ENCODE measurements around the gene PTPDC1. TPM values are rescaled to one million over a fixed set of nuclear protein-coding genes. Genes with fewer than 3 reads are reported as not detected.

The PTPDC1 gene
- total RNA-seq, 1 donor, result 7.8 TPM

DNA sequence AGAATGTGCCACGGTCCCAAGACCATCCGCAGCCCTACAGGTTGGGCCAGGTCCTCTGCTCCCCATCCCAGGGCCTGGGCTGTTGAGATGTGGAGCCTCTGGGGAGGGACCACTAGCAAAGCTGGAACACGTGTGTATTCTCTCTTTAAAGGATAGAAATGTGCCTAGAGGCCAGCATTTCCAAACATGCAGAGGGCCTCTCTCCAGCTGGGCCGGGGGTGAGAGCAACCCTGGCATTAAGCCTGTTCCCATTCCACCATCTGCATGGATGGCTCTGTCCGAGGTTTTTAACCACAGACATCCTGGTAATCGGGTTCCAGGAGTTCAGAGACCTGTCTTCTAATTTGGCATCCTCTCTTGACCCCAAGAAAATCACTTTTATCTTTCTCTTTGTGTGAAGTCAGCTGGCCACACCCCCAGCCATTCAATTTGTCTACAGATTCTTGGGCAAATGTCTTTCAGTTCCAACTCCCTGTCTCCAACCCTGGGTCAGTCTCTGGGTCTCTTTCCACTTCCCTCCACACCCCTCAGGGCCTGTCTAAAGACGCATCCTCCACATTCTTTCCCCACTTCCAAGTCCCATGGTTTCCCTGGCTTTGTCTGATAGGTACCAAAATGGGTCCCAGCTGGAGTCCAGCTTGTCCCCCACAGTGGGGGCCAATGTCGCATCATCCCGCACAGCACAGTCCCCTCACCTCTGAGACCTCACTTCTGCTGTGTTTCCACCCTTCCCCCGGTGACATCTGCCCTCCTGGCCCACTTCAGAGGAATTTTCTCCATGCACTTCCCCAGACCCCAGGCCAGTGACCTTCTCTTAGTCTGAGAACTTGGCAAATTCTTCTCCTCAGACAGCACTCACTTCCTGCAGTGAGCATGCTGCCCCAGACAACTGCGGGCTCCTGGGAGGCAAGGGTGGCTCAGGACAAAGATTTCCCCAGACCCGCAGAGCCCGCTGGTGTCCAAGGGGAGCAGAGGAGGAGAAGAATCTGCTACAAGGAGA lies 56.8 kb downstream of the PTPDC1 start:
- peak; percentile 66 for DNase-seq (ENCODE audit: low read depth)
- TF ChIP-seq, protein P1, sequence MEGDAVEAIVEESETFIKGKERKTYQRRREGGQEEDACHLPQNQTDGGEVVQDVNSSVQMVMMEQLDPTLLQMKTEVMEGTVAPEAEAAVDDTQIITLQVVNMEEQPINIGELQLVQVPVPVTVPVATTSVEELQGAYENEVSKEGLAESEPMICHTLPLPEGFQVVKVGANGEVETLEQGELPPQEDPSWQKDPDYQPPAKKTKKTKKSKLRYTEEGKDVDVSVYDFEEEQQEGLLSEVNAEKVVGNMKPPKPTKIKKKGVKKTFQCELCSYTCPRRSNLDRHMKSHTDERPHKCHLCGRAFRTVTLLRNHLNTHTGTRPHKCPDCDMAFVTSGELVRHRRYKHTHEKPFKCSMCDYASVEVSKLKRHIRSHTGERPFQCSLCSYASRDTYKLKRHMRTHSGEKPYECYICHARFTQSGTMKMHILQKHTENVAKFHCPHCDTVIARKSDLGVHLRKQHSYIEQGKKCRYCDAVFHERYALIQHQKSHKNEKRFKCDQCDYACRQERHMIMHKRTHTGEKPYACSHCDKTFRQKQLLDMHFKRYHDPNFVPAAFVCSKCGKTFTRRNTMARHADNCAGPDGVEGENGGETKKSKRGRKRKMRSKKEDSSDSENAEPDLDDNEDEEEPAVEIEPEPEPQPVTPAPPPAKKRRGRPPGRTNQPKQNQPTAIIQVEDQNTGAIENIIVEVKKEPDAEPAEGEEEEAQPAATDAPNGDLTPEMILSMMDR (IDR thresholded peaks at IDR 0.05; ENCODE audit: insufficient read depth, low read depth, low read length), result no peak
- no peak overlapping the region for H3K4me3 ChIP-seq (ENCODE audit: low read depth, low read length)

- TF ChIP-seq, protein P1 (IDR thresholded peaks at IDR 0.05; ENCODE audit: insufficient read depth, low read depth, low read length), result no peak
- no peak for DNase-seq (ENCODE audit: low read depth)
- no peak overlapping the region for H3K4me3 ChIP-seq (ENCODE audit: low read depth, low read length)
Measured at GRCh38 chr9:94142353-94142752, 58.1 kb downstream of the PTPDC1 start.

DNA sequence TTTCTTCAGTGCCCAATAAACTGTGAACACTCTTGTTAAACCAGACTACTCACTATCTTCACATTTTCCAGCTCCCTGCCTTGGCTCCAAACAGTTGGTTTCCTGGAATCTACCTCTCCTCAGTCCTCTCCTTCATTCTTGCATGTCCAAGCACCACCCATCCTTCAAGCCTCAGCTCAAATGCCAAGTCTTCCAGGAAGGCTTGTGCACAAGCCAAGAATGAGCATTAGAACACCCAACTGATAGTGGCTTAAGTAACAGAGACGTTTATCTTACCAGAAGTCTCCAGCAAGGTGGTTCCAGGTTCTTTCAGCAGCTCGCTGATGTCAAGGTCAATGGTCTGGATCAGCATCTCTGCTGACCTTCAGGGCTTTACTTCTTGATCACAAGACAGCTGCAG lies 60.1 kb downstream of the PTPDC1 start:
- TF ChIP-seq, protein P1 (IDR thresholded peaks at IDR 0.05; ENCODE audit: insufficient read depth, low read depth, low read length), result no peak
- peak; percentile 51 for DNase-seq (ENCODE audit: low read depth)
- no peak overlapping the region for H3K4me3 ChIP-seq (ENCODE audit: low read depth, low read length)

GRCh38 chr9:94145640-94146039 lies 61.4 kb downstream of the PTPDC1 start:
- H3K4me3 ChIP-seq (ENCODE audit: low read depth, low read length), result no peak overlapping the region
- TF ChIP-seq, protein P1 (IDR thresholded peaks at IDR 0.05; ENCODE audit: insufficient read depth, low read depth, low read length), result no peak
- no peak for DNase-seq (ENCODE audit: low read depth)

DNA sequence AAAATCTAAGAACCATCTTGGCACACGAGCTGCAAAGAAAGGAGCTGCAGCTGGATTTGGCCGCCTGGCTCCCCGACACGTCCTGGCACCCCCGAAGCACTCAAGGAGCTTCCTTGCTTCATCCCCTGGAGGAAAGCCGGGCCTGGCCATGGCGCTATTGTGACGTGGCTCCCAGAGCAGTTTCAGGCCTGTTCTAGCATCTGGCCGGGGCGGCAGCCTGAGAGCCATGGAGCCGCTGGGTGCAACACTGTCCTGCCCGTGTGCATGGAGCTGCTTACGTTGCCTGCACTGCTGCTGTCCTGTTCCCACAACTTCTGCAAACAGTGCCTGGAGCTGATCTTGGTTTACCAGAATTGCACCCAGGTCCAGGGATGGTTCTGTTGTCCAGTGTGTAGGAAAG lies 63.5 kb downstream of the PTPDC1 start:
- TF ChIP-seq, protein P1 (IDR thresholded peaks at IDR 0.05; ENCODE audit: insufficient read depth, low read depth, low read length), result no peak
- no peak for DNase-seq (ENCODE audit: low read depth)
- no peak overlapping the region for H3K4me3 ChIP-seq (ENCODE audit: low read depth, low read length)

- no peak overlapping the region for H3K4me3 ChIP-seq (ENCODE audit: low read depth, low read length)
- TF ChIP-seq, protein P1 (IDR thresholded peaks at IDR 0.05; ENCODE audit: insufficient read depth, low read depth, low read length), result no peak
- no peak for DNase-seq (ENCODE audit: low read depth)
Measured at GRCh38 chr9:94148419-94148818, 64.2 kb downstream of the PTPDC1 start.

All from fibroblast of villous mesenchyme (primary cell).